GM12878 (cell line): ENCODE data around the gene HOXB6. TPM values are rescaled to one million over a fixed set of nuclear protein-coding genes. Genes with fewer than 3 reads are reported as not detected.

Source experiments
- ATAC-seq: fragments of 200-7000 bp; cut with Tn5 transposase; 3 replicates; pipeline ENCODE4 v1.9.1; 2020; ENCODE audit warnings: mild to moderate bottlenecking, moderate library complexity
- BruUV-seq: library from RNA; stranded (reverse); fragments of 400-500 nt; replicated peaks from 2 replicates; lab custom pipeline; 2021; lab: Mats Ljungman, UMichigan
- CTCF ChIA-PET: fragments of 300-600 bp; sonication (Branson Sonifier 250); formaldehyde crosslinking; extraction: SDS; loops from one replicate; lab custom pipeline; 2021; ENCODE audit warnings: inconsistent platforms; lab: Yijun Ruan, JAX
- POLR2A ChIA-PET: fragments of 350-600 bp; formaldehyde crosslinking; extraction: SDS; loops from one replicate; lab custom pipeline; 2021; ENCODE audit warnings: inconsistent platforms; lab: Charles Lee
- RAD21 ChIA-PET: fragments of 300-600 bp; sonication (Branson Sonifier 250); formaldehyde crosslinking; loops from one replicate; lab custom pipeline; 2023; ENCODE audit warnings: antibody characterized with exemption; ENCODE audit not compliant: unreplicated experiment; lab: Charles Lee
- SMC1A ChIA-PET: fragments of 300-600 bp; sonication (Branson Sonifier 250); formaldehyde crosslinking; loops from one replicate; lab custom pipeline; 2023; ENCODE audit not compliant: unreplicated experiment, uncharacterized antibody; lab: Charles Lee
- DNase-seq: peaks from one replicate; pipeline ENCODE4 v3.0.0-alpha.2; 2011; ENCODE audit warnings: low read depth, low spot score
- FAIRE-seq: peaks from 3 replicates; lab custom pipeline; 2011; peaks lifted over from hg19 to GRCh38; lab: Jason Lieb, UNC
- H2AFZ ChIP-seq: 2 replicates; pipeline ENCODE4 v1.6.0; 2011; ENCODE audit warnings: low read depth, low read length, control low read depth; ENCODE audit not compliant: control insufficient read depth
- H3K27ac ChIP-seq: 2 replicates; pipeline ENCODE4 v1.5.1; 2011; ENCODE audit warnings: control low read depth; ENCODE audit not compliant: control insufficient read depth, insufficient read depth
- H3K27me3 ChIP-seq, 2 experiments: replicated peaks in 1 of 2; 2 replicates each; pipeline versions ENCODE4 v1.6.0 to v1.6.1; 2011; ENCODE audit warnings: low read length in 1 of 2; ENCODE audit not compliant: control insufficient read depth in 2 of 2, insufficient read depth in 2 of 2
- H3K36me3 ChIP-seq, 2 experiments: 2 replicates each; pipeline ENCODE4 v1.5.1; 2011; ENCODE audit warnings: low read length in 1 of 2; ENCODE audit not compliant: control insufficient read depth in 2 of 2, insufficient read depth in 2 of 2
- H3K4me1 ChIP-seq: 2 replicates; pipeline ENCODE4 v1.6.1; 2011; ENCODE audit warnings: mild to moderate bottlenecking, low read length, moderate library complexity, mixed read lengths; ENCODE audit not compliant: control insufficient read depth, insufficient read depth
- H3K4me2 ChIP-seq: 2 replicates; pipeline ENCODE4 v1.6.0; 2011; ENCODE audit warnings: control low read depth; ENCODE audit not compliant: control insufficient read depth, insufficient read depth
- H3K4me3 ChIP-seq: fragments of 200-600 bp; sonication (generic); 2 replicates; pipeline ENCODE4 v1.5.1; 2016
- H3K79me2 ChIP-seq: 2 replicates; pipeline ENCODE4 v1.6.0; 2011; ENCODE audit warnings: low read length; ENCODE audit not compliant: control insufficient read depth, insufficient read depth
- H3K9ac ChIP-seq: 2 replicates; pipeline ENCODE4 v1.8.0; 2011; ENCODE audit warnings: low read length, control low read depth, mixed read lengths; ENCODE audit not compliant: control insufficient read depth, insufficient read depth
- H3K9me3 ChIP-seq: replicated peaks from 3 replicates; pipeline ENCODE4 v1.5.1; 2011; ENCODE audit warnings: mild to moderate bottlenecking, low read length; ENCODE audit not compliant: control insufficient read depth, insufficient read depth
- H4K20me1 ChIP-seq: 2 replicates; pipeline ENCODE4 v1.6.0; 2011; ENCODE audit not compliant: control insufficient read depth, insufficient read depth
- CEBPB ChIP-seq, 2 experiments: fragments of 150-350 bp in 1 of 2; IDR thresholded peaks; 2 replicates each; pipeline ENCODE4 v1.6.1; 2012 to 2014; ENCODE audit warnings: low read depth in 2 of 2, low read length in 2 of 2, borderline replicate concordance in 1 of 2, inconsistent platforms in 1 of 2
- E4F1 ChIP-seq: fragments of 450-650 bp; IDR thresholded peaks from 2 replicates; pipeline ENCODE4 v1.6.1; 2018; ENCODE audit warnings: borderline replicate concordance, mild to moderate bottlenecking; ENCODE audit not compliant: partially characterized antibody
- IKZF2 ChIP-seq, 2 experiments: fragments of 450-650 bp; IDR thresholded peaks; 2 replicates each; pipeline ENCODE4 v1.6.1; 2017; ENCODE audit warnings: mild to moderate bottlenecking in 2 of 2, moderate library complexity in 2 of 2
- MEF2B ChIP-seq: fragments of 450-650 bp; IDR thresholded peaks from 2 replicates; pipeline ENCODE4 v1.6.1; 2018; ENCODE audit warnings: mild to moderate bottlenecking, moderate library complexity; ENCODE audit not compliant: partially characterized antibody, poor library complexity, severe bottlenecking
- NRF1 ChIP-seq: conservative IDR thresholded peaks from 2 replicates; pipeline ENCODE4 v1.6.1; 2011; ENCODE audit warnings: mild to moderate bottlenecking, low read depth, low read length, improper control_type of control experiment
- WGBS: methylation state at CpG from one replicate; pipeline ENCODE4 v1.1.6; 2016; ENCODE audit warnings: low lambda C conversion rate; ENCODE audit not compliant: insufficient replicate concordance, insufficient coverage; ENCODE audit errors: missing lambda C conversion rate; 5-methylcytosine and 5-hydroxymethylcytosine counted together
- in situ Hi-C: fragments of 300-500 bp; cut with MboI; formaldehyde crosslinking; loops from 9 replicates; pipeline ENCODE4 v1.14.3; 2018; ENCODE audit warnings: mixed read lengths
- intact Hi-C: fragments of 100-400 bp; cut with micrococcal nuclease; formaldehyde crosslinking; loops from one replicate; pipeline ENCODE4 v1.14.2; 2022; ENCODE audit not compliant: unreplicated experiment
- polyA plus RNA-seq, 11 experiments: library from polyadenylated mRNA; depleted of rRNA in 4 of 11; unstranded in 6 of 11; stranded (reverse) in 5 of 11; fragments of >200 nt; fragmentation: Nextera tagmentation in 4 of 11; fragmentation: Illumina TruSeq in 1 of 11; extraction: Ambion mirVana in 4 of 11; extraction: Trizol in 1 of 11; gene quantifications; 1 replicate in 1 of 11; 2 replicates in 10 of 11; pipeline versions ENCODE4 v1.2.1 to v1.2.3, GENCODE V29; 2011 to 2016; ENCODE audit warnings: inconsistent platforms in 2 of 11, missing spikeins in 2 of 11, low read depth in 1 of 11
- total RNA-seq, 4 experiments: library from RNA; depleted of rRNA in 3 of 4; stranded (reverse); fragments of >200 nt in 3 of 4; fragmentation: Illumina TruSeq in 1 of 4; extraction: Trizol in 1 of 4; gene quantifications; 2 replicates each; pipeline versions ENCODE4 v1.2.1 to v1.2.3, GENCODE V29; 2013 to 2021

Gene HOXB6
- total and polyA plus RNA-seq, 10 of the 15 experiments (the other 5 are each of a cell fraction or from before 2014, with no cell fraction given): 0.04 to 0.51 (median 0.09) TPM; not detected in 2

- no peak overlapping the region for H3K4me3 ChIP-seq
- H3K9ac ChIP-seq: no peak overlapping the region
- RAD21 ChIA-PET: interaction anchor here (1.0 kb wide), 2 partner anchors 27 to 61 kb away, joined by 3 read pairs; no protein-coding TSS in a partner anchor
- H3K4me1 ChIP-seq: peaks cover 13% of the 10 kb centered on the region
- no peak for TF ChIP-seq E4F1
- TF ChIP-seq MEF2B: no peak
- no peak for TF ChIP-seq IKZF2 (IDR thresholded peaks at IDR 0.05)
- TF ChIP-seq NRF1: no peak
- no peak for TF ChIP-seq CEBPB (IDR thresholded peaks at IDR 0.05; ENCODE audit: borderline replicate concordance in 1 of 2, low read depth in 2 of 2, low read length in 2 of 2)
- no peak for DNase-seq
- in situ Hi-C loops: no loop called here
- no peak for FAIRE-seq
- 57% methylated on average over 8 of the region's 8 CpGs for WGBS
- no peak overlapping the region for H2AFZ ChIP-seq
- POLR2A ChIA-PET: interaction anchor here (0.9 kb wide), 1 partner anchor 69 kb away, joined by 3 read pairs; no protein-coding TSS in a partner anchor
- intact Hi-C loops: no loop called here
- CTCF ChIA-PET: interaction anchor here (0.5 kb wide), 1 partner anchor 489 kb away, joined by 3 read pairs; no protein-coding TSS in a partner anchor
- SMC1A ChIA-PET: interaction anchor here (1.0 to 1.3 kb wide), 6 partner anchors 9 to 140 kb away, joined by 3 to 7 read pairs (median 4); no protein-coding TSS in a partner anchor
- ATAC-seq: no peak
- H3K9me3 ChIP-seq: no peaks in the 10 kb centered on the region
- no peaks in the 10 kb centered on the region for H3K27me3 ChIP-seq
- peaks cover 7% of the 10 kb centered on the region for H3K79me2 ChIP-seq
- no peaks in the 10 kb centered on the region for H3K36me3 ChIP-seq
- no TSS peak for BruUV-seq
- no peak overlapping the region for H3K27ac ChIP-seq
- no peaks in the 10 kb centered on the region for H4K20me1 ChIP-seq
- H3K4me2 ChIP-seq: no peak overlapping the region
These were observed 30.2 kb downstream of the HOXB6 start for GRCh38 chr17:48574505-48575065.
